CD14-positive monocyte (primary cell): ENCODE results near the gene LCOR. TPM values are rescaled to one million over a fixed set of nuclear protein-coding genes. Genes with fewer than 3 reads are reported as not detected.

ENCODE experiments used
- DNase-seq, 3 donors: peaks; one replicate each; pipeline ENCODE4 v3.0.0-alpha.2; 2011 to 2022
- H2AFZ ChIP-seq: 2 replicates; pipeline ENCODE4 v1.6.0; 2012; ENCODE audit warnings: mild to moderate bottlenecking, low read depth, low read length, inconsistent platforms; ENCODE audit not compliant: insufficient read depth, poor library complexity, severe bottlenecking
- H3K27ac ChIP-seq, 2 donors: 1 replicate in 1 of 2; 2 replicates in 1 of 2; pipeline ENCODE4 v1.5.1; 2012 to 2013; ENCODE audit warnings: low read length in 2 of 2, control low read depth in 1 of 2, inconsistent platforms in 1 of 2, low read depth in 1 of 2, mild to moderate bottlenecking in 1 of 2
- H3K27me3 ChIP-seq, 2 donors: one replicate each; pipeline versions ENCODE4 v1.6.0 to v1.6.1; 2011 to 2013; ENCODE audit warnings: low read length in 2 of 2; ENCODE audit not compliant: control insufficient read depth in 2 of 2, insufficient read depth in 2 of 2
- H3K36me3 ChIP-seq, 2 donors: replicated peaks in 1 of 2; 1 replicate in 1 of 2; 2 replicates in 1 of 2; pipeline versions ENCODE4 v1.5.1 to v1.6.1; 2012 to 2013; ENCODE audit warnings: low read length in 2 of 2, control low read depth in 1 of 2, inconsistent platforms in 1 of 2, mild to moderate bottlenecking in 1 of 2; ENCODE audit not compliant: insufficient read depth in 2 of 2, control insufficient read depth in 1 of 2
- H3K4me1 ChIP-seq, 2 donors: 1 replicate in 1 of 2; 2 replicates in 1 of 2; pipeline versions ENCODE4 v1.5.1 to v1.6.1; 2012 to 2013; ENCODE audit warnings: low read length in 2 of 2, control low read depth in 1 of 2, inconsistent platforms in 1 of 2, mild to moderate bottlenecking in 1 of 2, moderate library complexity in 1 of 2; ENCODE audit not compliant: insufficient read depth in 2 of 2, control insufficient read depth in 1 of 2
- H3K4me2 ChIP-seq: replicated peaks from 2 replicates; pipeline ENCODE3; 2012; ENCODE audit warnings: low read length, moderate library complexity, mild to moderate bottlenecking; ENCODE audit not compliant: poor library complexity, severe bottlenecking; ENCODE audit errors: extremely low read depth
- H3K4me3 ChIP-seq, 3 experiments: fragments of 200-600 bp in 1 of 3; sonication (generic) in 1 of 3; replicated peaks in 1 of 3; 1 replicate in 2 of 3; 2 replicates in 1 of 3; pipeline ENCODE4 v1.5.1; 2011 to 2013; ENCODE audit warnings: low read length in 3 of 3, mild to moderate bottlenecking in 3 of 3, control low read depth in 2 of 3, low read depth in 2 of 3, inconsistent platforms in 1 of 3, moderate library complexity in 1 of 3
- H3K79me2 ChIP-seq: 2 replicates; pipeline ENCODE4 v1.6.0; 2012; ENCODE audit warnings: mild to moderate bottlenecking, control low read depth, inconsistent platforms, low read length, moderate library complexity; ENCODE audit not compliant: insufficient read depth
- H3K9ac ChIP-seq: 2 replicates; pipeline ENCODE4 v1.6.0; 2017; ENCODE audit warnings: low read length, mild to moderate bottlenecking; ENCODE audit not compliant: insufficient read depth, poor library complexity, severe bottlenecking
- H3K9me3 ChIP-seq, 2 donors: replicated peaks in 1 of 2; 1 replicate in 1 of 2; 2 replicates in 1 of 2; pipeline versions ENCODE4 v1.5.1 to v1.6.1; 2012 to 2013; ENCODE audit warnings: low read length in 2 of 2, control low read depth in 1 of 2; ENCODE audit not compliant: control insufficient read depth in 1 of 2, insufficient read depth in 1 of 2
- H4K20me1 ChIP-seq: 2 replicates; pipeline ENCODE4 v1.6.0; 2012; ENCODE audit warnings: mild to moderate bottlenecking, low read length, control low read depth, moderate library complexity; ENCODE audit not compliant: insufficient read depth
- H3K27ac Mint-ChIP-seq, 7 donors: one replicate each; pipeline ENCODE4 v1.8.0; 2020; ENCODE audit warnings: mild to moderate bottlenecking in 7 of 7, mixed read lengths in 7 of 7, moderate library complexity in 6 of 7, inconsistent platforms in 2 of 7
- H3K27me3 Mint-ChIP-seq, 3 donors: one replicate each; pipeline ENCODE4 v1.8.0; 2021 to 2022; ENCODE audit warnings: low read depth in 3 of 3, mild to moderate bottlenecking in 3 of 3, mixed read lengths in 3 of 3, moderate library complexity in 3 of 3, inconsistent platforms in 1 of 3
- H3K36me3 Mint-ChIP-seq, 2 donors: one replicate each; pipeline ENCODE4 v1.8.0; 2020; ENCODE audit warnings: mixed read lengths in 2 of 2, inconsistent platforms in 1 of 2, mild to moderate bottlenecking in 1 of 2
- H3K4me1 Mint-ChIP-seq: one replicate; pipeline ENCODE4 v1.8.0; 2020; ENCODE audit warnings: mild to moderate bottlenecking, mixed read lengths
- H3K4me3 Mint-ChIP-seq, 2 donors: one replicate each; pipeline ENCODE4 v1.8.0; 2020; ENCODE audit warnings: mild to moderate bottlenecking in 2 of 2, mixed read lengths in 2 of 2, moderate library complexity in 1 of 2
- H3K9me3 Mint-ChIP-seq, 7 donors: one replicate each; pipeline ENCODE4 v1.8.0; 2020 to 2022; ENCODE audit warnings: mixed read lengths in 7 of 7, mild to moderate bottlenecking in 6 of 7, moderate library complexity in 6 of 7, inconsistent platforms in 2 of 7
- WGBS: methylation state at CpG from one replicate; pipeline ENCODE4 v1.1.5; 2013; ENCODE audit warnings: missing lambda C conversion rate; ENCODE audit not compliant: insufficient coverage; 5-methylcytosine and 5-hydroxymethylcytosine counted together
- intact Hi-C, 2 donors: fragments of 100-400 bp; cut with micrococcal nuclease; formaldehyde crosslinking; loops; one replicate each; pipeline versions ENCODE4 v1.15.0 to v1.15.1; 2023
- polyA plus RNA-seq, 3 donors: library from polyadenylated mRNA; depleted of rRNA in 1 of 3; unstranded in 2 of 3; stranded (reverse) in 1 of 3; fragments of 300-500 nt in 2 of 3; fragments of >200 nt in 1 of 3; fragmentation: Illumina TruSeq in 2 of 3; gene quantifications; 1 replicate in 2 of 3; 2 replicates in 1 of 3; pipeline ENCODE4 v1.2.3, GENCODE V29; 2012 to 2021
- TF ChIP-seq, protein P1 (sequence below): fragments of 200-600 bp; IDR thresholded peaks from one replicate; pipeline ENCODE4 v1.8.0; 2022; ENCODE audit warnings: antibody characterized with exemption, mild to moderate bottlenecking

Gene LCOR
- polyA plus RNA-seq, 3 donors: 5.7 to 11.8 (median 10.0) TPM

DNA sequence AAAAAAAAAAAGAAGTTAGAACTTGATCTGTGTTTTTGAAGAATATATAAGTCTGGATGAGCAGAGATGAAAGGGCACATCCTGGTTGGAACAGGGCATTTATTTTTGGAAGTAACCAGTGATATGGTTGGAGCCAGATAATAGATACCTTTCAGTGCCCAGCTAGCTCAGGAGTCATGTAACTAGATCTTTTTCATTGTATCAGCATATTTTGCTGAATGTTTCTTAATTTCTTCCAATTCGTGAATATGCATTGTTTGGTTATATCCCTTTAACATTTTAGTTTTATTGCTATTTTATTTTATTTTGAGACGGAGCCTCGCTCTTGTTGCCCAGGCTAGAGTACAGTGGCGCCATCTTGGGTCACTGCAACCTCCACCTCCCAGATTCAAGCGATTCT is 81.8 kb downstream of the LCOR start:
- Mint-ChIP-seq H3K4me3 (no peak overlapping the region), H3K9me3 (peaks cover 0 to 3% (median 0%) of the 10 kb centered on the region in 7 donors), H3K36me3 (peaks cover 45 to 58% of the 10 kb centered on the region in 2 donors), H3K27me3 (peaks cover 0 to 3% (median 0%) of the 10 kb centered on the region in 3 donors), H3K4me1 (peaks cover 6% of the 10 kb centered on the region), H3K27ac (no peak overlapping the region)
- no CpG with 5 or more reads among the region's 5 CpGs for WGBS
- intact Hi-C loops: no loop called here
- Histone ChIP-seq H3K9me3 (no peaks in the 10 kb centered on the region), H3K36me3 (peaks cover 17 to 86% of the 10 kb centered on the region in 2 donors), H2AFZ (no peak overlapping the region), H3K4me1 (no peaks in the 10 kb centered on the region), H3K27me3 (no peaks in the 10 kb centered on the region), H3K9ac (no peak overlapping the region), H3K4me3 (no peak overlapping the region), H3K4me2 (no peak overlapping the region), H3K79me2 (peaks cover 66% of the 10 kb centered on the region), H4K20me1 (peaks cover 75% of the 10 kb centered on the region), H3K27ac (no peak overlapping the region)
- DNase-seq: no peak
- TF ChIP-seq, protein P1, sequence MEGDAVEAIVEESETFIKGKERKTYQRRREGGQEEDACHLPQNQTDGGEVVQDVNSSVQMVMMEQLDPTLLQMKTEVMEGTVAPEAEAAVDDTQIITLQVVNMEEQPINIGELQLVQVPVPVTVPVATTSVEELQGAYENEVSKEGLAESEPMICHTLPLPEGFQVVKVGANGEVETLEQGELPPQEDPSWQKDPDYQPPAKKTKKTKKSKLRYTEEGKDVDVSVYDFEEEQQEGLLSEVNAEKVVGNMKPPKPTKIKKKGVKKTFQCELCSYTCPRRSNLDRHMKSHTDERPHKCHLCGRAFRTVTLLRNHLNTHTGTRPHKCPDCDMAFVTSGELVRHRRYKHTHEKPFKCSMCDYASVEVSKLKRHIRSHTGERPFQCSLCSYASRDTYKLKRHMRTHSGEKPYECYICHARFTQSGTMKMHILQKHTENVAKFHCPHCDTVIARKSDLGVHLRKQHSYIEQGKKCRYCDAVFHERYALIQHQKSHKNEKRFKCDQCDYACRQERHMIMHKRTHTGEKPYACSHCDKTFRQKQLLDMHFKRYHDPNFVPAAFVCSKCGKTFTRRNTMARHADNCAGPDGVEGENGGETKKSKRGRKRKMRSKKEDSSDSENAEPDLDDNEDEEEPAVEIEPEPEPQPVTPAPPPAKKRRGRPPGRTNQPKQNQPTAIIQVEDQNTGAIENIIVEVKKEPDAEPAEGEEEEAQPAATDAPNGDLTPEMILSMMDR: no peak

DNA sequence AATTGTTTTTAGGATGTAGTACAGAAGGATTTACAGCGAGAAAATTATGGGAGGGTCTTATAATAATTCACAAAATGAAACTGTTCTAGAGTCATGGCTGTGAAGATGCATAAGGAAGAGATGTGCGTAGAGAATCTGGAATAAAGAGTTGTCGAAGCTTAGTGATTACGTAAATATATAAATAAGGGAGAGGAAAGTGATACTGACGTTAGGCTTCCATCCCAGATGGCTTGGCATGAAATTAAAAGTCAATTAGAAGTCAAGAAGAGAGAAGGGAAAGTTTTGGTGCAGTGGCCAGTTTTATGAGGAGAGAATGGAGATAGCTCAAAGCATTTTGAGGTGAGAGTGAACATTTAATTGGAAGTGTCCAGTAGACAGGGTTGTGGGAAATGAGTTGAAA is 85.5 kb downstream of the LCOR start:
- peaks cover 35 to 44% of the 10 kb centered on the region in 2 donors for H3K36me3 Mint-ChIP-seq
- Histone ChIP-seq H3K9me3 (no peaks in the 10 kb centered on the region), H2AFZ (no peak overlapping the region), H4K20me1 (peaks cover 73% of the 10 kb centered on the region), H3K4me3 (no peak overlapping the region), H3K4me2 (no peak overlapping the region), H3K36me3 (peaks cover 8 to 65% of the 10 kb centered on the region in 2 donors), H3K27me3 (no peaks in the 10 kb centered on the region), H3K79me2 (peaks cover 59% of the 10 kb centered on the region), H3K4me1 (no peaks in the 10 kb centered on the region), H3K9ac (no peak overlapping the region), H3K27ac (no peak overlapping the region)
- peaks cover 0 to 3% (median 0%) of the 10 kb centered on the region in 3 donors for H3K27me3 Mint-ChIP-seq
- H3K4me1 Mint-ChIP-seq: peaks cover 8% of the 10 kb centered on the region
- TF ChIP-seq, protein P1: no peak
- peak overlapping the region in 1 of 7 donors; percentile 21 for H3K27ac Mint-ChIP-seq
- 94% methylated on average over 4 of the region's 5 CpGs for WGBS
- peaks cover 0 to 3% (median 0%) of the 10 kb centered on the region in 7 donors for H3K9me3 Mint-ChIP-seq
- H3K4me3 Mint-ChIP-seq: no peak overlapping the region
- no peak for DNase-seq
- intact Hi-C loops: no loop called here
